ENCODE measurements around the gene RUNX1. TPM values are rescaled to one million over a fixed set of nuclear protein-coding genes. Genes with fewer than 3 reads are reported as not detected.

RUNX1 gene
- total and polyA plus RNA-seq, 10 of the 15 experiments (the other 5 are each of a cell fraction or from before 2014, with no cell fraction given), result 0.90 to 15.2 (median 4.1) TPM

GRCh38 chr21:34841154-34841553 lies 207.9 kb downstream of the RUNX1 start:
- Histone ChIP-seq H3K27ac (ENCODE audit: control insufficient read depth, insufficient read depth) (no peak overlapping the region), H3K27me3 (replicated peaks in 1 of 2; ENCODE audit: control insufficient read depth in 2 of 2, insufficient read depth in 2 of 2, low read length in 1 of 2) (no peaks in the 10 kb centered on the region), H3K36me3 (ENCODE audit: control insufficient read depth in 2 of 2, insufficient read depth in 2 of 2, low read length in 1 of 2) (no peaks in the 10 kb centered on the region), H3K4me1 (ENCODE audit: control insufficient read depth, insufficient read depth, low read length) (peaks cover 24% of the 10 kb centered on the region), H3K4me2 (ENCODE audit: control insufficient read depth, insufficient read depth) (no peak overlapping the region), H3K9ac (ENCODE audit: control insufficient read depth, insufficient read depth, low read length) (no peak overlapping the region), H3K4me3 (no peak overlapping the region), H4K20me1 (ENCODE audit: control insufficient read depth, insufficient read depth) (no peaks in the 10 kb centered on the region; the same call in 1 of the 2 replicates), H3K9me3 (replicated peaks; ENCODE audit: control insufficient read depth, insufficient read depth, low read length) (no peaks in the 10 kb centered on the region), H2AFZ (ENCODE audit: control insufficient read depth, low read depth, low read length) (no peak overlapping the region), H3K79me2 (ENCODE audit: control insufficient read depth, insufficient read depth, low read length) (no peaks in the 10 kb centered on the region)
- ChIA-PET SMC1A (ENCODE audit: uncharacterized antibody, unreplicated experiment) (no interaction called here), CTCF (no interaction called here), RAD21 (ENCODE audit: unreplicated experiment) (interaction anchor here (1.6 kb wide), 1 partner anchor 55 kb away, joined by 3 read pairs; no protein-coding TSS in a partner anchor), POLR2A (no interaction called here)
- no TSS peak for BruUV-seq (replicated peaks)
- no peak for ATAC-seq
- no peak for FAIRE-seq
- in situ Hi-C loops (cut with MboI), result no loop called here
- 100% methylated on average over 4 of the region's 4 CpGs for WGBS (ENCODE audit: insufficient coverage, insufficient replicate concordance, low lambda C conversion rate, missing lambda C conversion rate)
- no peak for DNase-seq (ENCODE audit: low read depth, low spot score)
- intact Hi-C loops (cut with micrococcal nuclease; ENCODE audit: unreplicated experiment), result no loop called here
- TF ChIP-seq SUZ12 (IDR thresholded peaks at IDR 0.05; ENCODE audit: unreplicated experiment) (no peak), LARP7 (IDR thresholded peaks at IDR 0.05) (no peak), ELK1 (IDR thresholded peaks at IDR 0.05; ENCODE audit: low read depth, low read length) (no peak), PRDM15 (CRISPR knock-in tag; IDR thresholded peaks at IDR 0.05) (no peak), CHD2 (IDR thresholded peaks at IDR 0.05; ENCODE audit: borderline replicate concordance, low read depth, low read length) (no peak), PML (IDR thresholded peaks at IDR 0.05; ENCODE audit: low read length) (no peak), CHD1 (IDR thresholded peaks at IDR 0.05; ENCODE audit: low read depth, low read length) (no peak), PKNOX1 (IDR thresholded peaks at IDR 0.05) (no peak), FOXM1 (IDR thresholded peaks at IDR 0.05; ENCODE audit: low read depth, low read length) (no peak), MAX (IDR thresholded peaks at IDR 0.05; ENCODE audit: low read depth, low read length) (no peak), POU2F2 (IDR thresholded peaks at IDR 0.05; ENCODE audit: borderline replicate concordance, low read depth, low read length) (no peak), BCLAF1 (IDR thresholded peaks at IDR 0.05) (no peak), BRCA1 (IDR thresholded peaks at IDR 0.05; ENCODE audit: low read depth, low read length) (no peak), JUND (IDR thresholded peaks at IDR 0.05; ENCODE audit: low read depth, low read length) (no peak), ZNF207 (IDR thresholded peaks at IDR 0.05; ENCODE audit: borderline replicate concordance) (no peak), HDAC6 (IDR thresholded peaks at IDR 0.05; ENCODE audit: unreplicated experiment) (no peak), POLR2AphosphoS5 (IDR thresholded peaks at IDR 0.05; ENCODE audit: low read length) (no peak)

All from GM12878 (cell line).